Activated CD4-positive, alpha-beta T cell treated with anti-CD3 and anti-CD28 coated beads for 48 hours (primary cell): ENCODE data around the gene RBM28.
"Not testable (repeated sequence)": the region's sequence is repeated elsewhere in the genome, so short reads cannot be mapped to it uniquely, and the experiment has no call there.

Experiments used
- DNase-seq: peaks from one replicate; pipeline ENCODE4 v3.0.0-alpha.2; 2020

Gene RBM28

GRCh38 chr7:128347647-128348097, 4.0 kb upstream of the RBM28 start:
- DNase-seq = peak; percentile 70

DNA sequence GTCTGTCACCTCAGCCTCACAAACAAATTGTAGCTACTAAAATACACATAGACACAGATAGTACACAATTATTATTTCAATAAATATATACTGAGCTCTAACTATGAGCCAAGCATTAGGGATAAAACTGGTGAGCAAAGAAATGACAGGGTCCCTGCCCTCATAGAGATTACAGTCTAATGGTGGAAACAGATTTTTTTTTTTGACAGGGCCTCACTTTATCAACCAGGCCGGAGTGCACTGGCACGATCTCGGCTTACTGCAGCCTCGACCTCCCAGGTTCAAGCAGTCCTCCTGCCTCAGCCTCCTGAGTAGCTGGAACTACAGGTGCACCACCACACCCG, 695 bp upstream of the RBM28 start:
- no peak for DNase-seq

GRCh38 chr7:128341733-128342132, 2.0 kb downstream of the RBM28 start:
- no peak for DNase-seq

DNA sequence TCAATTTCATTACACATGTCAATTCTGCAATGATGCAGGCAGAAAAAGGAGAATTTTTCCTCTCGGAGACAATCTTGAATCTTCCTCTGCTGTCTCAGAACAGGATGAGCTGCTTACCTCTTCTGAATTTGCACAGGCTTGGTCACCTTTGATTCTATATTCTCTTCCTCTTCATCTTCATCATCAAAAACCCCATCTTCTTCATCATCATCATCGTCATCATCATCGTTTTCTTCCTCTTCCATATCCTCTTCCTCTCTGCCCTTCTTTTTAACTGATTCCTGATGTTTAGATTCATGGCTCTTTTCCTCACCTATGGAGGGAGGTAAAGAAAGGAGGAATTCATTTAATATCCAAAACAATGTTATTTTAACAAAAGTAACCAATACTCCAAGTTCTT, 8.0 kb downstream of the RBM28 start:
- DNase-seq = no peak

DNA sequence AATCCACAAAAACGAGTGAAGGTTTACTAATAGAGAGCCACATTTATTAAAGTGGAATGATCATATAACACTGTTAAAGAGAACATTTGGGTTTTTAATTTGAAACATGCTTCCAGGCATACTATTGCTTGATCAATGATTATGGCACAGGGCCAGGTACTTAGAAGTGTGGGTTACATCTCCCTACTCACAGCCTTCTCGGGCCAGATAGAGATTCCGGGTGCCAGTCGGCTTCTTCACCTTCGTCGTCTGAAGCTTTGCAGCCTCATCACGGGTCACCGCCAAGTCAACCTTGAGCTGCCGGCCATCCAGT, 19.4 kb downstream of the RBM28 start:
- DNase-seq = no peak

- DNase-seq = no peak
Observed at GRCh38 chr7:128323459-128324367, 20.0 kb downstream of the RBM28 start.

GRCh38 chr7:128323040-128323439, 20.7 kb downstream of the RBM28 start:
- no peak for DNase-seq

GRCh38 chr7:128322040-128322643, 21.6 kb downstream of the RBM28 start:
- DNase-seq = no peak

DNA sequence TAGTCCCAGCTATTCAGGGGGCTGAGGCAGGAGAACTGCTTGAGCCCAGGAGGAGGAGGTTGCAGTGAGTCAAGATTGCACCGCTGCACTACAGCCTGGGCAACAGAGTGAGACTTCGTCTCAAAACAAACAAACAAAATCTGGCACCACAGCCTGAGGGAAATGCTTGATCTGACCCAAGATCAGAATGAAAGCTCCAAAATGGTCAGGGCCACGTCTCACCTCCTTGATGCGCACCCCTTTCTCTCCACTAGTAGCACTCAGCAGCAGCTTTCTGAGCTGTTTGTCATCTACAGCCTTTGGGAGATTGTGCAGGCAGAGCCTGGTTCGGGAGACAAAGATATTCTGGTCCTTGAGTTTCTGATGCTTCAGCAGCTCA, 22.7 kb downstream of the RBM28 start:
- DNase-seq = no peak

DNA sequence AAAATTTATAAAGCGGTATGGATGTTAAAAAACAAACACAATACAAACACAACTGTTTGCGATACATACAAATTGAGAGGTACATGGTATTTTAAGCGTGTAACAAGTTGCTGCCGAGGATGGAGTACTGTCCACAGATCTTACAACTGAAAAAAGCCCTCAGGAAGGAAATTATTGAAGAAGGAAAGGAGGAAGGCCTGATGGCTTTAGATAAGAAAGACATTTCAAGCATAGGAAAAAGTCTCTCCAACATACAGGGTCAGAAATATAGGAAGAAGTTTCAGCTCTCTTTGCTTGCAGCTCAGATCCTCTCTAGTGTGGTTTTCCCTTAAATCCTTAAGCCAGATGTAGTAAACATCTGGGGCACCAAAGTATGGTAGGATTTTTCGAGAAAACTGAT, 25.0 kb downstream of the RBM28 start:
- no peak for DNase-seq

DNA sequence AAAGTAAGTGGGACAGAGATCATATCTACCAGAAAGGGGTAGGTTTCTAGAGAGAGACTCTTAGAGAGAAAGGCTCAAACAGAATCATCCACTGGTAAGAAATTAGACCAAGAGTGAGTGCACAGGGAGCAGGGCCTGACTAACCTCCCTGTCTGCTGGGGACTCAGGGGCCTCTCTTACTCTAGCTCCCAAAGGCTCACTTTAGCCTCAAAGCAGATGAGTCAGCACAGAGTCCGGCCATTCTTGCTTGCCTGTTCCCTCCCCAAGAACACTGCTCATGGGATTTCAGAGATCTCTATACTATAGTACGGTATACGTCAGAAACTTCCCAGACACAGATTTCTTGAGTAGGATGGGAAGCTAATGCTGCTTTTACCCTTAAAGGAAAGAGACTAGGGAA, 32.7 kb downstream of the RBM28 start:
- DNase-seq = no peak

DNA sequence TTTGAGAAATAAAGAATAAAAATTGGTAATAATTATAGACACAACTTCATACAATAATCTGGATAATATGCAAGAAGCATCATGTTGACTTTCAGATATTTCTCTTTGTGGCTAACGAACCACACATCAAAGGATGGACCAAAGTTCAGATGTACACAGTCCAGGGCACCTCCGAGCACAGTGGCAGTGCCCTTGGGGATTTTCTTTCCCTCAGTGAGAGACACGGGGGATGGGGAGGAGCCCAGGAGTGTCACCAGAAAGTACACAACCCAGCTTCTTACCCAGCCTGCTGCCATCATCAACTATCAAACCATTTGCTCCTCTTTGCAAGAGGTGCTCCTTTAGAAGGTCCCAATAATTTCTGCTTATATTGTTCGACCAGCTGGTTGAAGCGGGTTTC, 33.2 kb downstream of the RBM28 start:
- no peak for DNase-seq

GRCh38 chr7:128309976-128310375, 33.7 kb downstream of the RBM28 start:
- DNase-seq = no peak

DNA sequence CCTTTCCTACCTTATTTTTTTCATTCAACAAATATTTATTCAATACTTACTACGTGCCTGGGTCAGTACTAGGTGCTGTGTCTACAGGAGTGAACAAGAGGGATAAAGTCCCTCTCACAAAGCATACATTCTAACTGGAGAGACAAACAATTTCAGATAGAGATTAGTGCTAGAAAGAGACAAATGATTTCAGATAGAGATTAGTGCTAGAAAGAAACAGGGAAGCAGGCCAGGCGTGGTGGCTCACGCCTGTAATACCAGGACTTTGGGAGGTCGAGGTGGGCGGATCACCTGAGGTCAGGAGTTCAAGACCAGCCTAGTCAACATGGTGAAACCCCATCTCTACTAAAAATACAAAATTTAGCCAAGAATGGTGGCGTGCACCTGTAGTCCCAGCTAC, 34.6 kb downstream of the RBM28 start:
- DNase-seq = no peak

DNA sequence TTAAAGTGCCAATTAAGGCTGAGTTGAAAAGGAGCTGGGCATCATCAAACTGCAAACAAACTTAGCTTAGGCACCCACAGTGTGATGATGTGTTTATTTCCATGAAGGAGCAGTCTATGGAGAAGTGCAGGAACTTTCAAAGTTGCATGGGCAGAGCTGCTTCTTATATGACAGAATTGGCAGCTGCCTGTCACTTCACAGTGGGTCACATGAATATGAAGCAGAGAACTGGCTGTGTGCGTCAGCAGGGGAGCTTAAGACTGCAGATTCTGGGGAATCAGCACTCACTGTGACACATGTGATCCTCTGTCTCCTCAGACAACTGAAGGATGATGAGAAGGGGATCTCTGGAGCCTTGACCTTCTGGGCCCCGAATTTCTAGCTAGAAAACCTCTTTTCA, 36.6 kb downstream of the RBM28 start:
- no peak for DNase-seq

DNA sequence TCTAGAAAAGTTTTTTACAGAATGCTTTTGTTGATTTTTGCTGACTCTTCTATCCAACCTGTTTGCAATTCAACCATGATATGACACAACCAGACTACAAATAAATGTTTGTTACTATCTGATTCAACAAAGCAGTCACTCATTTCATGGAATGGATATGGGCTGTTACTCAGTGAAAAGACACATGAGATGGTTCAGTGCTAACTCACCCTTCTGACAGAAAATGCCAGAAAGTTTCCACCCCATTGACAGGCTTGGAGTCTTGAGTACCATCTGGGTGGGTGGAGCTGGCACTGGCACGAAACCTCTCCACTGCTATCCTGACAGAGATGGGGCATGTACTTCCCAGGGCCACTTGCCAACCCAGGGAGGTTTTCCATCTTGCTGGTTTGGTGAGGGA, 39.5 kb downstream of the RBM28 start:
- no peak for DNase-seq

DNA sequence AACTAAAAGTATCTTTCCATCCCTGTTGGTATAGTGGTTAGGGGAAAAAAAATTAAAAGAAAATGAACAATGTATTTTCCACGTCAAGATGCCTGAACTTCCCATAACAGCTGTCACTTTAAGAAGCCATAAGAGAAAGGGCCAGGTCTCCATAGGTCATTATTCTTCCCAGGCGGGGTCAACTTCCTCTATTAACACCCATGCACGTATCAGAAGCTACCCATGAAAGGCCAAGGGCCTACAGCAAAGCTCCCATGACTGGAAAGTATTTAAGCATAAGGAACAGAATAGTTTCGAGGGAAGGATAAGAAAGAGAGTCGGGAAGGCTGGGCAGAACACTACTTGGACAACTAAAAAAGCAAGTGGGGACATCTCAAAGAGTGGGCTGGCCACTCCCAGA, 40.1 kb downstream of the RBM28 start:
- no peak for DNase-seq

DNA sequence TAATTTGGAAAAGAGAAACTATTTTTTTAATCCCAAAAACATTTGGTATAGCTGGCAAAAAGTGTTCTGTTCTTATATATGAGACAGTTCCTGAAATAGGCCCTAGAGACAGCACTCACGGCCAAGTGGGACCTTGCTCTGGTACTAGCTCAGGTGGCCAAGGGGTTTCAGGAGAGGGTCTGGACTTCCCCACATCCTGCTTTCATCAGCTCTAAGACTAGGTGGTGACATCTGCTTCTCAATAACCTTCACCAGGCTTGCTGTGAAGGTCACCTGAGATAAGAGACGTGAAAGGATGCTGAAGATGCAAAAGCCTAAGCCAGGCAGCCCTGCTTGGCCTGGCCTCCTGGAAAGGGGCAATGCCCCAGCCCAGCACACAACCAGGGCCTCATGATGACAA, 40.6 kb downstream of the RBM28 start:
- no peak for DNase-seq

DNA sequence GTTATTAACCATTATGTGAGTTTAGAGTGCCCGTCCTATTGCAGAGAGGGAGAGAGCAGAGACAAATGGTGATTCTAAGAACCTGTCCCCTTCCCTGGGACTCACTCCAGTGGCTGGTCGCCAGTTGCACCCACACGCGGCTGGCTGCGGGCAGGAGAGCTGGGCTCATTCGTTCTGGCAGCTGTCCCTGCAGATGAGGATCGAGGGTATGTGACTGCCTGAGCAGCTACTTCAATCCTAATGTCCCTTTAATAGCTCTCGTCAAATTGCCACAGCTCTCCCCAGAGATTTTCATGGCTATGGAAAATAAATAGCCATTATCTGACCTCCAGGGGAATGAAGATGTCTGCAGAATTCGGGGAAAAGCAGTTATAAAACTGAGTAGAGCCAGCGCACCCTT, 41.6 kb downstream of the RBM28 start:
- no peak for DNase-seq

- DNase-seq = no peak
Observed at GRCh38 chr7:128299109-128299607, 44.5 kb downstream of the RBM28 start.

DNA sequence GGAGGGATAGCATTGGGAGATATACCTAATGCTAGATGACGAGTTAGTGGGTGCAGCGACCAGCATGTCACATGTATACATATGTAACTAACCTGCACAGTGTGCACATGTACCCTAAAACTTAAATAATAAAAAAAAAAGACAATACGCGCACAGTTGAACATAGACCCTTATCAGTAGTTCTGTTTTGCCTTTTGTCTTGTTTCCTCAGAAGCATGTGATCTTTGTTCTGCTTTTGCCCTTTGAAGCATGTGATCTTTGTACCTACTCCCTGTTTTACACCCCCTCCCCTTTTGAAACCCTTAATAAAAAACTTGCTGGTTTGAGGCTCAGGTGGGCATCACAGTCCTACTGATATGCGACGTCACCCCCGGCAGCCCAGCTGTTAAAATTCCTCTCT, 45.7 kb downstream of the RBM28 start:
- DNase-seq = not testable (repeated sequence)

DNA sequence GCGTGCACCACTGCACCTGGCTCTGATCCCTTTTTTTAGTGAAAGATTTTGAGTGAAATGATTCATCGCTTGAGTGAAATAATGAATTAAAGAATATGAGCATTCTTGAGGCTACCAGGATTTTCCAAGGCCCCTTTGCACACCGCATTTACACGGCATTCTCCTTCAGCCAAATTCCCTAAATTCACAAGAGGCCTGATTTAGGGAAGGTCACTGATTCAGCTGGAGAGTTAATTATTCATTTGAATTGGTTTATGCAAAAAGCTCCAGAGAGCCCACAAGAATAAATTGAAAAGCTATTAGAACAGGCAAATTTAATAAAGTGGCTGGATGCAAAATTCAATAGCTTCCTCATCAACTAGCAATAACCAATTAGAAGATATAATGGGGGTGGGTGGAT, 56.2 kb downstream of the RBM28 start:
- no peak for DNase-seq

- no peak for DNase-seq
Observed at GRCh38 chr7:128284102-128284501, 59.6 kb downstream of the RBM28 start.

DNA sequence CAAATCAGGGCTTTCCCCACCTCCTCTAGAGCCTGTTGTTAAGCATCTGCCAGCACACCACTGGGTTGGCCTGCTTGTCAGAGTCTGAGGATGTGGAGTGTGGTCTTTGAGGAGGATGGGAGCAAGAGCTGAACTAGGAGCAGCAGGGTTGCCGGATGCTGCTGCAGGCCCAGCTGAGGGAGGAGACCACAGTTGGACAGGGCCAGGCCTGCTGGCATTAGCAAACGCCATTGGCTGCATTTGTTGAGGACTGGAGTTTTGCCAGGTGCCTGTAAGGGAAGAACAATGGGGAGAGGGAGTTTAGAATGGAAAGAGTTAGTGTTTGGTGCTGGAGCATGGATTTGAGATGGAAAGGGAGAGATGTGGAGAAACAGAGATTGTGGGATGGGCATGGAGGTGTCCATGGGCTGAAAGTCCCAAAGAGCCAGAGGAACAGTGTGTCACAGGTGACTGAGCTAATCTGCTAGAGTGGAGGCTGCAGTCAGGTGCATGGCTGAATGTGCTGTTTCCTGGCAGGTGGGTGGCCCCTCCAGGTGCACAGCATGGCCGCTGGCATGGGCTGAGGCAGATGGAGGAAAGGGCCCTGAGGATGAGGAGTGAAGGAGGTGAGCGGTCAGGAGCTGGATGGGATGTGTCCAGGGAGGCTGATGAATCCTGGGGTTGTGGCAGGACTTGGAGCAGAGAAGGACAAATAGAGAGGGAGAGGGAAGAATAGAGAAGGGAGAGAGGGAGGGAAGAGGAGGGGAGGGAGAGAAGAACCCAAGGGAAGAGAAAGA, 61.9 kb downstream of the RBM28 start:
- DNase-seq = no peak
